ENCODE data around the gene FRMD3. TPM values are rescaled to one million over a fixed set of nuclear protein-coding genes. Genes with fewer than 3 reads are reported as not detected.

FRMD3 gene
- total and polyA plus RNA-seq, 2 donors (not counting 1 experiment from before 2014, with no cell fraction given), result 0.19 to 0.66 TPM

DNA sequence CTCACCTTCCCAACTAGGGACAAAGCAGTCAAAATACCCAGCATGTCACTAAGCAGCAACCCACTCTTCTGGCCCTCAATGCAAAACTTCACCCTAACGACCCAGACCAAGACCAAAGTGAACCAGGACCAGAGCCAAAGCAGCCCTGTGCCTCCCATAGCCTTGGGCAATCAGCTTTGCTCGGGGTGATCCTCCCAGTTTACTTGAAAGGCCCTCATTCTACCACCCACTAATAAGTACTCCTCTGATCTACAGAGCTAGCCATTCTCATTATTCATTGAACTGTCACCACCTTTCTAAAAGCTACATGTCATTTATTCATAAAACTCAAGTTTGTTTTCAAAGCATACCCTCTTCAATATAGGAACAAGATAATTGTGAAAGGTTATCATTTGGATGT, 221.0 kb downstream of the FRMD3 start:
- Histone ChIP-seq H3K27ac (ENCODE audit: insufficient read depth, low read length) (no peak overlapping the region), H3K4me3 (replicated peaks in 1 of 4; ENCODE audit: control extremely low read depth in 1 of 4, insufficient read depth in 1 of 4, low read depth in 3 of 4, low read length in 4 of 4) (no peak overlapping the region), H3K36me3 (ENCODE audit: control insufficient read depth, insufficient read depth, low read length) (no peaks in the 10 kb centered on the region), H2AFZ (ENCODE audit: low read length) (no peak overlapping the region), H3K4me2 (ENCODE audit: extremely low read depth, insufficient read depth, low read length) (no peak overlapping the region), H3K9ac (ENCODE audit: insufficient read depth, low read length) (no peak overlapping the region), H3K4me1 (ENCODE audit: control insufficient read depth, extremely low read depth, insufficient read depth, low read length) (no peaks in the 10 kb centered on the region), H3K9me3 (ENCODE audit: control insufficient read depth, insufficient read depth, low read depth, low read length) (no peaks in the 10 kb centered on the region), H3K79me2 (ENCODE audit: control insufficient read depth, insufficient read depth, low read length) (no peaks in the 10 kb centered on the region), H3K27me3 (ENCODE audit: control insufficient read depth, insufficient read depth, low read length) (no peaks in the 10 kb centered on the region), H4K20me1 (ENCODE audit: control insufficient read depth, extremely low read depth, insufficient read depth, low read length) (no peaks in the 10 kb centered on the region)
- DNase-seq (ENCODE audit: low read depth in 2 of 2), result no peak
- TF ChIP-seq, protein P1, sequence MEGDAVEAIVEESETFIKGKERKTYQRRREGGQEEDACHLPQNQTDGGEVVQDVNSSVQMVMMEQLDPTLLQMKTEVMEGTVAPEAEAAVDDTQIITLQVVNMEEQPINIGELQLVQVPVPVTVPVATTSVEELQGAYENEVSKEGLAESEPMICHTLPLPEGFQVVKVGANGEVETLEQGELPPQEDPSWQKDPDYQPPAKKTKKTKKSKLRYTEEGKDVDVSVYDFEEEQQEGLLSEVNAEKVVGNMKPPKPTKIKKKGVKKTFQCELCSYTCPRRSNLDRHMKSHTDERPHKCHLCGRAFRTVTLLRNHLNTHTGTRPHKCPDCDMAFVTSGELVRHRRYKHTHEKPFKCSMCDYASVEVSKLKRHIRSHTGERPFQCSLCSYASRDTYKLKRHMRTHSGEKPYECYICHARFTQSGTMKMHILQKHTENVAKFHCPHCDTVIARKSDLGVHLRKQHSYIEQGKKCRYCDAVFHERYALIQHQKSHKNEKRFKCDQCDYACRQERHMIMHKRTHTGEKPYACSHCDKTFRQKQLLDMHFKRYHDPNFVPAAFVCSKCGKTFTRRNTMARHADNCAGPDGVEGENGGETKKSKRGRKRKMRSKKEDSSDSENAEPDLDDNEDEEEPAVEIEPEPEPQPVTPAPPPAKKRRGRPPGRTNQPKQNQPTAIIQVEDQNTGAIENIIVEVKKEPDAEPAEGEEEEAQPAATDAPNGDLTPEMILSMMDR (conservative IDR thresholded peaks at IDR 0.05 in 1 of 2, IDR thresholded peaks at IDR 0.05 in 1 of 2; ENCODE audit: low read depth in 1 of 2, low read length in 2 of 2), result no peak
- TF ChIP-seq EZH2 (IDR thresholded peaks at IDR 0.05; ENCODE audit: low read length, missing control alignments), result no peak

GRCh38 chr9:83315649-83316048, 222.6 kb downstream of the FRMD3 start:
- Histone ChIP-seq H3K9ac (ENCODE audit: insufficient read depth, low read length) (no peak overlapping the region), H3K27ac (ENCODE audit: insufficient read depth, low read length) (no peak overlapping the region), H4K20me1 (ENCODE audit: control insufficient read depth, extremely low read depth, insufficient read depth, low read length) (no peaks in the 10 kb centered on the region), H3K79me2 (ENCODE audit: control insufficient read depth, insufficient read depth, low read length) (no peaks in the 10 kb centered on the region), H3K9me3 (ENCODE audit: control insufficient read depth, insufficient read depth, low read depth, low read length) (no peaks in the 10 kb centered on the region), H3K4me3 (replicated peaks in 1 of 4; ENCODE audit: control extremely low read depth in 1 of 4, insufficient read depth in 1 of 4, low read depth in 3 of 4, low read length in 4 of 4) (no peak overlapping the region), H3K4me1 (ENCODE audit: control insufficient read depth, extremely low read depth, insufficient read depth, low read length) (no peaks in the 10 kb centered on the region), H3K27me3 (ENCODE audit: control insufficient read depth, insufficient read depth, low read length) (no peaks in the 10 kb centered on the region), H3K4me2 (ENCODE audit: extremely low read depth, insufficient read depth, low read length) (no peak overlapping the region), H3K36me3 (ENCODE audit: control insufficient read depth, insufficient read depth, low read length) (no peaks in the 10 kb centered on the region), H2AFZ (ENCODE audit: low read length) (no peak overlapping the region)
- TF ChIP-seq, protein P1 (conservative IDR thresholded peaks at IDR 0.05 in 1 of 2, IDR thresholded peaks at IDR 0.05 in 1 of 2; ENCODE audit: low read depth in 1 of 2, low read length in 2 of 2), result no peak
- no peak for TF ChIP-seq EZH2 (IDR thresholded peaks at IDR 0.05; ENCODE audit: low read length, missing control alignments)
- DNase-seq (ENCODE audit: low read depth in 2 of 2), result no peak

DNA sequence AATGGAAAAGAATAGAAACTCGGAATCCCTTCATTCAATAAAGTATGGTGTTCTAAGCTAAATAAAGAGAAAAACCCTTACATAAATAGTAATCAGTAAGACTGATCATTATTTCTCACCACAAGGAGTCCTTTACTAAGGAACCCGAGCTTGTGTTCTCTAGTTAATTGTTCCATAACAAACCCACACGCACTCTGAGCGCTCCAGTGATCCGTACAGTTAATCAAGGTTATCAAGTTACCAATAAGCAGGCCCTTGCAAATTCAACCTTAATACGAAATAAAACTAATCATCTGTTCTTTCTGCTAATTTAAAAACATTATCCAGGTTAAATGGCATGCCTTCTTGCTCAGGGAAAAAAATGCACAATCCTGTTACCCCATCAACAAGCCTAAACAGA, 224.4 kb downstream of the FRMD3 start:
- H3K4me1 ChIP-seq (ENCODE audit: control insufficient read depth, extremely low read depth, insufficient read depth, low read length), result no peaks in the 10 kb centered on the region
- TF ChIP-seq, protein P1 (conservative IDR thresholded peaks at IDR 0.05 in 1 of 2, IDR thresholded peaks at IDR 0.05 in 1 of 2; ENCODE audit: low read depth in 1 of 2, low read length in 2 of 2), result no peak
- no peak for TF ChIP-seq EZH2 (IDR thresholded peaks at IDR 0.05; ENCODE audit: low read length, missing control alignments)
- no peak overlapping the region for H3K4me2 ChIP-seq (ENCODE audit: extremely low read depth, insufficient read depth, low read length)
- H2AFZ ChIP-seq (ENCODE audit: low read length), result no peak overlapping the region
- no peaks in the 10 kb centered on the region for H3K27me3 ChIP-seq (ENCODE audit: control insufficient read depth, insufficient read depth, low read length)
- no peak overlapping the region for H3K27ac ChIP-seq (ENCODE audit: insufficient read depth, low read length)
- DNase-seq (ENCODE audit: low read depth in 2 of 2), result no peak
- H3K9me3 ChIP-seq (ENCODE audit: control insufficient read depth, insufficient read depth, low read depth, low read length), result no peaks in the 10 kb centered on the region
- H3K9ac ChIP-seq (ENCODE audit: insufficient read depth, low read length), result no peak overlapping the region
- H3K36me3 ChIP-seq (ENCODE audit: control insufficient read depth, insufficient read depth, low read length), result no peaks in the 10 kb centered on the region
- no peaks in the 10 kb centered on the region for H3K79me2 ChIP-seq (ENCODE audit: control insufficient read depth, insufficient read depth, low read length)
- H3K4me3 ChIP-seq (replicated peaks in 1 of 4; ENCODE audit: control extremely low read depth in 1 of 4, insufficient read depth in 1 of 4, low read depth in 3 of 4, low read length in 4 of 4), result no peak overlapping the region
- no peaks in the 10 kb centered on the region for H4K20me1 ChIP-seq (ENCODE audit: control insufficient read depth, extremely low read depth, insufficient read depth, low read length)

All from fibroblast of lung (primary cell).